IMR-90 (cell line): ENCODE measurements around the gene PRKRA.

Experiments used
- BHLHE40 ChIP-seq: fragments of 150-350 bp; IDR thresholded peaks from 2 replicates; pipeline ENCODE4 v1.6.1; 2016; ENCODE audit warnings: mild to moderate bottlenecking, low read depth, low read length
- CEBPB ChIP-seq: IDR thresholded peaks from 2 replicates; pipeline ENCODE4 v1.6.1; 2012; ENCODE audit warnings: low read depth, low read length, improper control_type of control experiment
- CHD1 ChIP-seq: IDR thresholded peaks from 2 replicates; pipeline ENCODE4 v1.6.1; 2012; ENCODE audit warnings: low read depth, low read length, improper control_type of control experiment
- CTCF ChIP-seq: conservative IDR thresholded peaks from 2 replicates; pipeline ENCODE4 v1.5.1; 2012; ENCODE audit warnings: mild to moderate bottlenecking, low read depth, low read length, improper control_type of control experiment
- ELK1 ChIP-seq: fragments of 150-350 bp; IDR thresholded peaks from 2 replicates; pipeline ENCODE4 v1.6.1; 2016; ENCODE audit warnings: low read depth, mild to moderate bottlenecking, low read length, moderate library complexity, borderline replicate concordance
- MAFK ChIP-seq: IDR thresholded peaks from 2 replicates; pipeline ENCODE4 v1.6.1; 2012; ENCODE audit warnings: low read depth, low read length, improper control_type of control experiment
- MAZ ChIP-seq: IDR thresholded peaks from 2 replicates; pipeline ENCODE4 v1.6.1; 2012; ENCODE audit warnings: low read depth, mild to moderate bottlenecking, low read length, improper control_type of control experiment, moderate library complexity, borderline replicate concordance
- NFE2L2 ChIP-seq: fragments of 150-350 bp; IDR thresholded peaks from 2 replicates; pipeline ENCODE4 v1.6.1; 2016; ENCODE audit warnings: low read depth, mild to moderate bottlenecking, low read length
- POLR2A ChIP-seq: IDR thresholded peaks from 2 replicates; pipeline ENCODE4 v1.6.1; 2012; ENCODE audit warnings: mild to moderate bottlenecking, low read depth, low read length
- RAD21 ChIP-seq: IDR thresholded peaks from 2 replicates; pipeline ENCODE4 v1.6.1; 2012; ENCODE audit warnings: low read length, improper control_type of control experiment
- RCOR1 ChIP-seq: IDR thresholded peaks from 2 replicates; pipeline ENCODE4 v1.6.1; 2012; ENCODE audit warnings: mild to moderate bottlenecking, low read length, improper control_type of control experiment; ENCODE audit not compliant: insufficient replicate concordance
- RFX5 ChIP-seq: IDR thresholded peaks from 2 replicates; pipeline ENCODE4 v1.8.0; 2012; ENCODE audit warnings: low read depth, mild to moderate bottlenecking, low read length, moderate library complexity
- SMC3 ChIP-seq: fragments of 150-350 bp; IDR thresholded peaks from 2 replicates; pipeline ENCODE4 v1.6.1; 2016; ENCODE audit warnings: low read depth, mild to moderate bottlenecking, antibody characterized with exemption, low read length, moderate library complexity
- USF2 ChIP-seq: fragments of 150-350 bp; IDR thresholded peaks from 2 replicates; pipeline ENCODE4 v1.6.1; 2017; ENCODE audit warnings: mild to moderate bottlenecking, antibody characterized with exemption, low read length, low read depth

GRCh38 chr2:178414266-178415247 is 36.4 kb downstream of the PRKRA start:
- TF ChIP-seq BHLHE40 (no peak), ELK1 (no peak), RAD21 (peak; percentile 85), CTCF (peak; percentile 95), POLR2A (no peak; the same call in 1 of the 2 replicates), MAZ (peak; percentile 44; the same call in 1 of the 2 replicates), RFX5 (no peak), SMC3 (peak; percentile 88), MAFK (peak; percentile 8; the same call in 1 of the 2 replicates), CEBPB (peak; percentile 96), USF2 (0 out of 2 replicates have a peak, but pooled peaks have one; percentile 34), RCOR1 (no peak), CHD1 (0 out of 2 replicates have a peak, but pooled peaks have one; percentile 45), NFE2L2 (no peak)
